Upper lobe of left lung (tissue), 4 donors: Measurements from ENCODE around the gene PLPPR3.

Experiments used
- CTCF ChIP-seq, 6 experiments: fragments of 450-650 bp in 4 of 6; fragments of 200-600 bp in 2 of 6; sonication (generic) in 2 of 6; IDR thresholded peaks; one replicate each; pipeline ENCODE4 v1.5.1; 2016 to 2019; ENCODE audit warnings: antibody characterized with exemption in 6 of 6
- EP300 ChIP-seq, 4 donors: sonication (generic); formaldehyde crosslinking; IDR thresholded peaks; one replicate each; pipeline ENCODE4 v1.5.1; 2017; ENCODE audit warnings: antibody characterized with exemption in 4 of 4, control low read depth in 2 of 4

- TF ChIP-seq EP300 (IDR thresholded peaks at IDR 0.05) (no peak), CTCF (IDR thresholded peaks at IDR 0.05) (no peak)
These were observed 10.2 kb downstream of the PLPPR3 start for GRCh38 chr19:811506-812048.
